MCF 10A (cell line): ENCODE measurements around the gene TFPI. TPM values are rescaled to one million over a fixed set of nuclear protein-coding genes. Genes with fewer than 3 reads are reported as not detected.

ENCODE experiments used
- Bru-seq: library from RNA; stranded (reverse); fragments of 400-500 nt; gene quantifications from one replicate; lab custom pipeline; 2021; lab: Mats Ljungman, UMichigan
- BruChase-seq, 2 experiments: library from RNA; stranded (reverse); fragments of 400-500 nt; gene quantifications; one replicate each; lab custom pipeline; 2021; lab: Mats Ljungman, UMichigan
- BruUV-seq: library from RNA; stranded (reverse); fragments of 400-500 nt; replicated peaks from 2 replicates; lab custom pipeline; 2021; lab: Mats Ljungman, UMichigan
- CTCF ChIA-PET: fragments of 300-600 bp; sonication (Branson Sonifier 250); formaldehyde crosslinking; extraction: SDS; loops from one replicate; lab custom pipeline; 2021; ENCODE audit warnings: antibody characterized with exemption, inconsistent platforms; lab: Yijun Ruan, JAX
- POLR2A ChIA-PET: fragments of 300-600, 350-650 bp; sonication (Branson Sonifier 250); formaldehyde crosslinking; extraction: SDS; loops from one replicate; lab custom pipeline; 2020; ENCODE audit warnings: antibody characterized with exemption, inconsistent platforms; lab: Yijun Ruan, JAX
- DNase-seq: peaks from one replicate; pipeline ENCODE4 v3.0.0-alpha.2; 2018; ENCODE audit not compliant: unreplicated experiment
- H3K27ac Mint-ChIP-seq: one replicate; pipeline ENCODE4 v1.8.0; 2022; ENCODE audit warnings: mild to moderate bottlenecking, low read depth, mixed read lengths; ENCODE audit not compliant: unreplicated experiment
- H3K27me3 Mint-ChIP-seq: one replicate; pipeline ENCODE4 v1.8.0; 2022; ENCODE audit warnings: mixed read lengths; ENCODE audit not compliant: insufficient read depth, unreplicated experiment
- H3K36me3 Mint-ChIP-seq: one replicate; pipeline ENCODE4 v1.8.0; 2022; ENCODE audit warnings: mild to moderate bottlenecking, moderate library complexity, mixed read lengths; ENCODE audit not compliant: insufficient read depth, unreplicated experiment
- H3K4me1 Mint-ChIP-seq: one replicate; pipeline ENCODE4 v1.8.0; 2022; ENCODE audit warnings: mixed read lengths; ENCODE audit not compliant: insufficient read depth, unreplicated experiment
- H3K4me3 Mint-ChIP-seq: one replicate; pipeline ENCODE4 v1.8.0; 2022; ENCODE audit warnings: mild to moderate bottlenecking, moderate library complexity, mixed read lengths; ENCODE audit not compliant: unreplicated experiment
- H3K9me3 Mint-ChIP-seq: one replicate; pipeline ENCODE4 v1.8.0; 2022; ENCODE audit warnings: mixed read lengths; ENCODE audit not compliant: unreplicated experiment
- intact Hi-C: fragments of 100-400 bp; cut with micrococcal nuclease; formaldehyde crosslinking; loops from 2 replicates; pipeline ENCODE4 v1.14.1; 2022
- long read RNA-seq: library from polyadenylated mRNA; stranded (forward); transcript quantifications from one replicate; pipeline ENCODE4 v2.0.0, GENCODE V29; 2022
- total RNA-seq: library from RNA; stranded (reverse); gene quantifications from 2 replicates; pipeline ENCODE4 v1.2.3, GENCODE V29; 2022
- TF ChIP-seq, protein P1 (sequence below): fragments of 200-600 bp; IDR thresholded peaks from one replicate; pipeline ENCODE4 v1.8.0; 2022; ENCODE audit warnings: antibody characterized with exemption, mild to moderate bottlenecking; ENCODE audit not compliant: unreplicated experiment

The TFPI gene
- total RNA-seq, result 67.4 and 71.1 TPM in 2 replicates
- percentile 87 among the genes with signal in this experiment for Bru-seq, nascent RNA
- BruChase-seq, experiment 1, labeled RNA remaining after a 6-hour chase, result percentile 86 among the genes with signal in this experiment
- percentile 77 among the genes with signal in this experiment for BruChase-seq, experiment 2, labeled RNA remaining after a 2-hour chase
- long read RNA-seq, transcript TFPI-201 (8 exons, 3,885 nt), result major isoform, 137 of 205 reads
- long read RNA-seq, partial matches to known transcripts, result 1 of 205 reads
- long read RNA-seq, other reads (novel, unspliced or antisense), result 62 of 205 reads

DNA sequence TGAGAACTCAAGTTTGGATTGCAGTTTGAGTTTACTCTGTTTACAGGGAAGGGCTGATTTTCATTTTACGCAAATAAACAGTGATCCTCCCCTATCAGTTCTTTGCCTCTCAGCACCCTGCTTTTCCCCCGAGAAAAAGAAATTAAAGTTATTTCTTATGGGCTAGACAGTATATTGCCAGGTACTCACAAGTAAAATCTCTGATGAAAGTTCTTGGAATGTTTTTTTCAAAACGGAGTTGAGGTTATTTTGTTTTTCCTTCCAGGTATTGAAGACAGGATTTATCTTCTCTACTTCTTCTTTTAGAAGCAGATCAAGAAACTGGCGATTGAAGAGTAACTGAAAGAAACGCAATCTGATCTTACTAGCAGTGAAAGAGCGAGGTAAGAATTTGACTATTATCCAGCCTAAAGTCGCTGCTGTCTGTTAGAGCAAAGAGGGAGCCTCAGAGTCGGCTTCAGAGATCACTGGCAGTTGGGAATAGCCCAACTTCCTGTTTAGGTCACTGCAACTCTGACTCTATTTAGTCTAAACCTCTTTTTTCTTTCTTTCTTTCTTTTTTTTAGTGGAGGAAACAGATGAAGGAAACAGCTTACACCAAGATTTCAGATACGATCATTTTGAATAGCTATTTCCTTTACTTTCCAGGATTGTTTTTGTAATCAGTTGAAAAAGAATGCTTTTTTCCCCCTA lies at the start of gene TFPI:
TSS of gene TFPI (minus strand) at position 425 of the 693 bp plus-strand sequence. CDS start 50,667 bp downstream, outside the sequence.
- H3K4me3 Mint-ChIP-seq, result peak within 1 kb of the TSS; percentile 87
- no peaks in the 10 kb centered on the region for H3K36me3 Mint-ChIP-seq
- POLR2A ChIA-PET, result interaction anchor here (0.6 to 2.8 kb wide), 14 partner anchors 7 to 54 kb away, joined by 3 to 25 read pairs (median 4); no protein-coding TSS in a partner anchor
- no peaks in the 10 kb centered on the region for H3K9me3 Mint-ChIP-seq
- peak; percentile 72 for DNase-seq
- H3K27me3 Mint-ChIP-seq, result no peaks in the 10 kb centered on the region
- BruUV-seq, result TSS peak; percentile 61
- intact Hi-C loops, result no loop called here
- TF ChIP-seq, protein P1, sequence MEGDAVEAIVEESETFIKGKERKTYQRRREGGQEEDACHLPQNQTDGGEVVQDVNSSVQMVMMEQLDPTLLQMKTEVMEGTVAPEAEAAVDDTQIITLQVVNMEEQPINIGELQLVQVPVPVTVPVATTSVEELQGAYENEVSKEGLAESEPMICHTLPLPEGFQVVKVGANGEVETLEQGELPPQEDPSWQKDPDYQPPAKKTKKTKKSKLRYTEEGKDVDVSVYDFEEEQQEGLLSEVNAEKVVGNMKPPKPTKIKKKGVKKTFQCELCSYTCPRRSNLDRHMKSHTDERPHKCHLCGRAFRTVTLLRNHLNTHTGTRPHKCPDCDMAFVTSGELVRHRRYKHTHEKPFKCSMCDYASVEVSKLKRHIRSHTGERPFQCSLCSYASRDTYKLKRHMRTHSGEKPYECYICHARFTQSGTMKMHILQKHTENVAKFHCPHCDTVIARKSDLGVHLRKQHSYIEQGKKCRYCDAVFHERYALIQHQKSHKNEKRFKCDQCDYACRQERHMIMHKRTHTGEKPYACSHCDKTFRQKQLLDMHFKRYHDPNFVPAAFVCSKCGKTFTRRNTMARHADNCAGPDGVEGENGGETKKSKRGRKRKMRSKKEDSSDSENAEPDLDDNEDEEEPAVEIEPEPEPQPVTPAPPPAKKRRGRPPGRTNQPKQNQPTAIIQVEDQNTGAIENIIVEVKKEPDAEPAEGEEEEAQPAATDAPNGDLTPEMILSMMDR, result no peak
- H3K4me1 Mint-ChIP-seq, result peaks cover 20% of the 10 kb centered on the region
- CTCF ChIA-PET, result interaction anchor here (0.6 to 2.5 kb wide), 8 partner anchors 14 to 55 kb away, joined by 3 to 25 read pairs (median 4); no protein-coding TSS in a partner anchor
- H3K27ac Mint-ChIP-seq, result peak within 1 kb of the TSS; percentile 98

DNA sequence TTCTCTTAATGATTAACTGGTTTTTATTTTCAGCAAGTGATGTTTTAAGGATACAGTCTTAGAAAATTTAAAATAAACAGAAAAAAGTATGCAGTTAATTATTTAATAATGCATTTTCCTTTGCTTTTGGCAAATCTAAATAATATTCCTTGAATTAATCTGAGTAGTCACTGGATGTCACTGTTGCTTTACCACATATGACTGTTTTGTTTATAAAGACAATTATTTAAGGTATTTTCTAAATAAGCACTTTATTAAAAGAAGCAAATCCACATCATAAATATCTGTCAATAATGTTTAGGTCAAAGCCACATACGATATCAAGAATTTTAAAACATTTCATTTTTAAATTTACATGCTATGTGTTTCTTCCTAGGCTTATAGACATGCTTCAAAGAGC lies 40.6 kb upstream of the TFPI start:
- Mint-ChIP-seq H3K27ac (no peak overlapping the region), H3K36me3 (no peaks in the 10 kb centered on the region), H3K9me3 (peaks cover 4% of the 10 kb centered on the region), H3K27me3 (no peaks in the 10 kb centered on the region), H3K4me1 (peaks cover 6% of the 10 kb centered on the region), H3K4me3 (no peak overlapping the region)
- BruUV-seq, result no TSS peak
- intact Hi-C loops, result loop anchor here (1.0 to 5.0 kb wide), 2 partner anchors 248 to 772 kb away; no protein-coding TSS in a partner anchor
- DNase-seq, result no peak
- TF ChIP-seq, protein P1, result peak; percentile 31
- ChIA-PET CTCF (interaction anchor here (0.5 to 3.9 kb wide), 12 partner anchors 13 to 919 kb away, joined by 3 to 38 read pairs (median 4); partner anchors contain the start of gene GULP1), POLR2A (no interaction called here)

DNA sequence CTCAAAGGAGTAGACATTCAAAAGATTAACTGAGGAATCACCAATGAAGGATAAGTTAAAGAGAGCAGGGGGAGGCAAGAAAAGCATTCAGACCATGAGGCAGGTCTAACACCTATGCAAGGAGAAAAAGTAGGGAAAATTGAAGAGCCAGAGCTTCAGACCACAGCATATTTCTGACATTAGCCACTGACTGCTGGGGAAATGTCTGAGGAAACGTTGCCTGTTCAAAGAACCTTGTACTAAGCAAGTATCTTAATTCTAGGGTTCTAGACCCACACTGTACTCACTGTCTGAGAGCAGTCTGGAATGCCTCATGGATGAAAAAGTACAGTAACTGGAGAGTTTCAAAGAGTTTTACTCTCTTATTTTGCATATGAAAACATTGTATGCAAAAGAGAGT lies 39.5 kb upstream of the TFPI start:
- CTCF ChIA-PET, result interaction anchor here (0.6 to 3.9 kb wide), 7 partner anchors 10 to 775 kb away, joined by 3 to 38 read pairs (median 4); partner anchors contain the start of gene GULP1
- H3K27me3 Mint-ChIP-seq, result no peaks in the 10 kb centered on the region
- H3K4me3 Mint-ChIP-seq, result no peak overlapping the region
- TF ChIP-seq, protein P1, result no peak
- no peak for DNase-seq
- H3K4me1 Mint-ChIP-seq, result peaks cover 6% of the 10 kb centered on the region
- no TSS peak for BruUV-seq
- peaks cover 6% of the 10 kb centered on the region for H3K9me3 Mint-ChIP-seq
- H3K36me3 Mint-ChIP-seq, result no peaks in the 10 kb centered on the region
- POLR2A ChIA-PET, result interaction anchor here (0.5 kb wide), 1 partner anchor 79 kb away, joined by 3 read pairs; no protein-coding TSS in a partner anchor
- H3K27ac Mint-ChIP-seq, result no peak overlapping the region
- intact Hi-C loops, result loop anchor here (1.0 kb wide), 1 partner anchor 250 kb away; no protein-coding TSS in a partner anchor
